Upper lobe of left lung (tissue), 4 donors: ENCODE results near the gene FXYD1.

Source experiments
- CTCF ChIP-seq, 6 experiments: fragments of 450-650 bp in 4 of 6; fragments of 200-600 bp in 2 of 6; sonication (generic) in 2 of 6; IDR thresholded peaks; one replicate each; pipeline ENCODE4 v1.5.1; 2016 to 2019; ENCODE audit warnings: antibody characterized with exemption in 6 of 6
- POLR2AphosphoS5 ChIP-seq, 2 donors: sonication (generic); formaldehyde crosslinking; IDR thresholded peaks; one replicate each; pipeline ENCODE4 v1.5.1; 2017; ENCODE audit warnings: antibody characterized with exemption in 2 of 2

GRCh38 chr19:35146746-35147459, 8.3 kb downstream of the FXYD1 start:
- no peak for TF ChIP-seq POLR2AphosphoS5 (IDR thresholded peaks at IDR 0.05)
- no peak for TF ChIP-seq CTCF (IDR thresholded peaks at IDR 0.05)
